H1 (cell line): Measurements from ENCODE around the gene TECR. TPM values are rescaled to one million over a fixed set of nuclear protein-coding genes. Genes with fewer than 3 reads are reported as not detected.

Source experiments
- CTCF ChIA-PET: fragments of 300-600 bp; sonication (Branson Sonifier 250); formaldehyde crosslinking; loops from one replicate; lab custom pipeline; 2021; ENCODE audit not compliant: partially characterized antibody; lab: Charles Lee
- POLR2A ChIA-PET: fragments of 300-600 bp; sonication (Branson Sonifier 250); formaldehyde crosslinking; loops from one replicate; lab custom pipeline; 2021; ENCODE audit warnings: inconsistent platforms; ENCODE audit not compliant: partially characterized antibody; lab: Charles Lee
- DNase-seq, 2 experiments: peaks; one replicate each; pipeline versions ENCODE4 v3.0.0 to v3.0.0-alpha.2; 2010 to 2022; ENCODE audit warnings: low spot score in 2 of 2, low read depth in 1 of 2, mixed read lengths in 1 of 2
- FAIRE-seq: peaks from 2 replicates; lab custom pipeline; 2011; peaks lifted over from hg19 to GRCh38; lab: Jason Lieb, UNC
- H2AFZ ChIP-seq: 2 replicates; pipeline ENCODE4 v1.8.1; 2012; ENCODE audit warnings: low read length, inconsistent platforms
- H2AK5ac ChIP-seq: 2 replicates; pipeline ENCODE4 v1.6.1; 2013; ENCODE audit warnings: low read depth, low read length
- H2BK120ac ChIP-seq: replicated peaks from 2 replicates; pipeline ENCODE3; 2013; ENCODE audit warnings: low read depth, low read length, inconsistent platforms
- H2BK12ac ChIP-seq: 2 replicates; pipeline ENCODE4 v1.6.1; 2013; ENCODE audit warnings: low read depth, low read length
- H2BK15ac ChIP-seq: 2 replicates; pipeline ENCODE4 v1.6.1; 2013; ENCODE audit warnings: low read length
- H2BK20ac ChIP-seq: 2 replicates; pipeline ENCODE4 v1.6.1; 2013; ENCODE audit warnings: low read length
- H2BK5ac ChIP-seq: 2 replicates; pipeline ENCODE4 v1.6.1; 2013; ENCODE audit warnings: low read depth, low read length
- H3K14ac ChIP-seq: 2 replicates; pipeline ENCODE4 v1.6.1; 2013; ENCODE audit warnings: inconsistent platforms; ENCODE audit not compliant: insufficient read length
- H3K18ac ChIP-seq: 2 replicates; pipeline ENCODE4 v1.6.1; 2013; ENCODE audit warnings: low read length; ENCODE audit errors: extremely low read depth
- H3K23ac ChIP-seq: 2 replicates; pipeline ENCODE4 v1.6.1; 2013; ENCODE audit warnings: inconsistent platforms; ENCODE audit not compliant: insufficient read length
- H3K23me2 ChIP-seq: 2 replicates; pipeline ENCODE4 v1.6.1; 2013; ENCODE audit warnings: low read depth, low read length
- H3K27ac ChIP-seq: 2 replicates; pipeline ENCODE4 v1.6.1; 2011; ENCODE audit warnings: low read depth, low read length, inconsistent platforms
- H3K27me3 ChIP-seq, 4 experiments: replicated peaks in 1 of 4; 1 replicate in 1 of 4; 2 replicates in 3 of 4; pipeline versions ENCODE4 v1.6.1 to v1.8.1; 2011 to 2013; ENCODE audit warnings: low read length in 3 of 4, mild to moderate bottlenecking in 3 of 4, inconsistent platforms in 2 of 4, mixed read lengths in 2 of 4, moderate library complexity in 1 of 4; ENCODE audit not compliant: control insufficient read depth in 3 of 4, insufficient read depth in 3 of 4; ENCODE audit errors: extremely low read depth in 1 of 4
- H3K36me3 ChIP-seq, 4 experiments: 2 replicates each; pipeline versions ENCODE4 v1.6.1 to v1.8.1; 2011 to 2013; ENCODE audit warnings: mild to moderate bottlenecking in 4 of 4, low read length in 3 of 4, moderate library complexity in 2 of 4, control low read depth in 1 of 4, inconsistent platforms in 1 of 4; ENCODE audit not compliant: insufficient read depth in 4 of 4, control insufficient read depth in 2 of 4
- H3K4ac ChIP-seq: replicated peaks from 2 replicates; pipeline ENCODE3; 2013; ENCODE audit warnings: low read length, low read depth, mixed read lengths, inconsistent platforms; ENCODE audit not compliant: insufficient read length
- H3K4me1 ChIP-seq, 4 experiments: replicated peaks in 1 of 4; 1 replicate in 1 of 4; 2 replicates in 3 of 4; pipeline versions ENCODE4 v1.6.1 to v1.8.1; 2011 to 2013; ENCODE audit warnings: low read length in 3 of 4, inconsistent platforms in 2 of 4, mixed read lengths in 1 of 4; ENCODE audit not compliant: insufficient read depth in 4 of 4, control insufficient read depth in 3 of 4
- H3K4me2 ChIP-seq, 2 experiments: 2 replicates each; pipeline versions ENCODE4 v1.6.1 to v1.8.1; 2011 to 2013; ENCODE audit warnings: low read depth in 2 of 2, low read length in 2 of 2, control low read depth in 1 of 2, inconsistent platforms in 1 of 2, mild to moderate bottlenecking in 1 of 2; ENCODE audit not compliant: insufficient read depth in 1 of 2
- H3K4me3 ChIP-seq, 4 experiments: fragments of 200-600, 300-600 bp in 1 of 4; sonication (generic), shearing (Covaris generic), sonication (Bioruptor Twin) in 1 of 4; 2 replicates each; pipeline versions ENCODE4 v1.5.1 to v1.8.1; 2011 to 2016; ENCODE audit warnings: low read length in 4 of 4, low read depth in 3 of 4, control low read depth in 2 of 4, inconsistent platforms in 2 of 4, mild to moderate bottlenecking in 2 of 4, mixed read lengths in 1 of 4, moderate library complexity in 1 of 4; ENCODE audit not compliant: insufficient read depth in 2 of 4; ENCODE audit errors: extremely low read depth in 1 of 4
- H3K56ac ChIP-seq: replicated peaks from 2 replicates; pipeline ENCODE3; 2013; ENCODE audit warnings: low read depth, mild to moderate bottlenecking, mixed read lengths, low read length, inconsistent platforms; ENCODE audit not compliant: insufficient read length
- H3K79me1 ChIP-seq: 2 replicates; pipeline ENCODE4 v1.6.1; 2013; ENCODE audit warnings: low read depth, low read length, control low read depth
- H3K79me2 ChIP-seq, 2 experiments: 2 replicates each; pipeline versions ENCODE4 v1.6.1 to v1.8.1; 2012 to 2013; ENCODE audit warnings: low read length in 2 of 2, mild to moderate bottlenecking in 2 of 2, inconsistent platforms in 1 of 2; ENCODE audit not compliant: insufficient read depth in 2 of 2, control insufficient read depth in 1 of 2
- H3K9ac ChIP-seq, 4 experiments: replicated peaks in 1 of 4; 1 replicate in 1 of 4; 2 replicates in 3 of 4; pipeline versions ENCODE4 v1.6.1 to v1.8.1; 2011 to 2013; ENCODE audit warnings: low read depth in 3 of 4, low read length in 3 of 4, control low read depth in 2 of 4, mild to moderate bottlenecking in 2 of 4, moderate library complexity in 2 of 4, inconsistent platforms in 1 of 4; ENCODE audit errors: extremely low read depth in 1 of 4
- H3K9me3 ChIP-seq, 2 experiments: 2 replicates each; pipeline versions ENCODE4 v1.6.1 to v1.8.1; 2012 to 2013; ENCODE audit warnings: mild to moderate bottlenecking in 2 of 2, moderate library complexity in 2 of 2, control low read depth in 1 of 2, inconsistent platforms in 1 of 2, low read depth in 1 of 2, low read length in 1 of 2, mixed read lengths in 1 of 2; ENCODE audit not compliant: insufficient read depth in 2 of 2
- H4K20me1 ChIP-seq, 2 experiments: replicated peaks in 1 of 2; 2 replicates each; pipeline versions ENCODE3 to v1.8.1; 2011 to 2013; ENCODE audit warnings: inconsistent platforms in 2 of 2, low read length in 2 of 2, mild to moderate bottlenecking in 1 of 2; ENCODE audit not compliant: insufficient read depth in 2 of 2, control insufficient read depth in 1 of 2
- H4K5ac ChIP-seq: 2 replicates; pipeline ENCODE4 v1.6.1; 2013; ENCODE audit warnings: low read length, low read depth, mixed read lengths, inconsistent platforms; ENCODE audit not compliant: insufficient read length
- H4K8ac ChIP-seq: 2 replicates; pipeline ENCODE4 v1.8.0; 2013; ENCODE audit warnings: mild to moderate bottlenecking, moderate library complexity, low read length, inconsistent platforms; ENCODE audit not compliant: insufficient read depth; ENCODE audit errors: extremely low read depth
- H4K91ac ChIP-seq: replicated peaks from 2 replicates; pipeline ENCODE3; 2013; ENCODE audit warnings: low read length, mixed read lengths, inconsistent platforms; ENCODE audit not compliant: insufficient read length
- CREB1 ChIP-seq: IDR thresholded peaks from 2 replicates; pipeline ENCODE4 v1.6.1; 2012; ENCODE audit warnings: inconsistent platforms
- HDAC6 ChIP-seq: IDR thresholded peaks from one replicate; pipeline ENCODE4 v1.7.1; 2012; ENCODE audit warnings: low read depth, mild to moderate bottlenecking, inconsistent platforms, low read length, moderate library complexity
- PHF8 ChIP-seq: fragments of 200-600 bp; sonication (generic); conservative IDR thresholded peaks from 2 replicates; pipeline ENCODE4 v1.7.1; 2012; ENCODE audit warnings: low read depth, mild to moderate bottlenecking, inconsistent platforms, low read length, moderate library complexity
- RFX5 ChIP-seq: IDR thresholded peaks from 2 replicates; pipeline ENCODE4 v1.6.1; 2011; ENCODE audit warnings: low read depth, low read length, improper control_type of control experiment, borderline replicate concordance
- TCF12 ChIP-seq: IDR thresholded peaks from 2 replicates; pipeline ENCODE4 v1.6.1; 2011; ENCODE audit warnings: low read depth, mild to moderate bottlenecking, low read length
- ZNF274 ChIP-seq: IDR thresholded peaks from 2 replicates; pipeline ENCODE4 v1.7.0; 2012; ENCODE audit warnings: low read length, borderline replicate concordance; ENCODE audit errors: extremely low read depth
- WGBS, 2 experiments: shearing (Covaris generic) in 1 of 2; methylation state at CpG; one replicate each; pipeline versions ENCODE4 v1.1.6 to v1.1.7; 2013 to 2015; ENCODE audit warnings: low lambda C conversion rate in 2 of 2, mixed read lengths in 2 of 2, inconsistent platforms in 1 of 2, low coverage in 1 of 2, missing lambda C conversion rate in 1 of 2; ENCODE audit not compliant: insufficient replicate concordance in 2 of 2, insufficient coverage in 1 of 2, insufficient read length in 1 of 2; ENCODE audit errors: extremely low coverage in 1 of 2, missing lambda C conversion rate in 1 of 2; 5-methylcytosine and 5-hydroxymethylcytosine counted together
- polyA plus RNA-seq, 7 experiments: library from polyadenylated mRNA; depleted of rRNA in 3 of 7; stranded (reverse) in 5 of 7; unstranded in 2 of 7; fragments of >200 nt in 5 of 7; fragments of 200-250 nt in 2 of 7; gene quantifications; 1 replicate in 5 of 7; 2 replicates in 1 of 7; 4 replicates in 1 of 7; pipeline versions ENCODE4 v1.2.1 to v1.2.3, GENCODE V29; 2011 to 2013; ENCODE audit warnings: missing spikeins in 2 of 7, mixed read lengths in 2 of 7
- total RNA-seq: library from RNA; stranded (reverse); fragmentation: NEBNext Ultra II Directional; extraction: Animal tissue kit (Norgen Biotek cat#: 25700); gene quantifications from 2 replicates; pipeline ENCODE4 v1.2.1, GENCODE V29; 2021

Gene TECR
- total and polyA plus RNA-seq, 2 of the 8 experiments (the other 6 are each of a cell fraction or from before 2014, with no cell fraction given) = 172 to 405 TPM

GRCh38 chr19:14519245-14519859 lies 10.0 kb upstream of the TECR start:
- H2BK120ac ChIP-seq = no peak overlapping the region
- no peak overlapping the region for H3K18ac ChIP-seq
- H3K79me1 ChIP-seq = peaks cover 14% of the 10 kb centered on the region
- peaks cover 0 to 8% (median 4%) of the 10 kb centered on the region in 4 experiments; a peak in 3 of 7 replicates for H3K4me1 ChIP-seq
- peak overlapping the region; percentile 31; the same call in 1 of the 2 replicates for H2BK15ac ChIP-seq
- peaks cover 7 to 24% of the 10 kb centered on the region in 2 experiments; a peak in 3 of 4 replicates for H3K79me2 ChIP-seq
- H4K8ac ChIP-seq = no peak overlapping the region
- DNase-seq (no peak), FAIRE-seq (no peak)
- no peaks in the 10 kb centered on the region for H3K27me3 ChIP-seq
- no peak overlapping the region for H3K23ac ChIP-seq
- peak overlapping the region; percentile 44; the same call in 1 of the 2 replicates for H2BK12ac ChIP-seq
- no peak overlapping the region for H2AFZ ChIP-seq
- H3K4me3 ChIP-seq = no peak overlapping the region
- no peak overlapping the region for H3K4ac ChIP-seq
- 0 out of 2 replicates have a peak overlapping the region, but pooled peaks have one; percentile 10 for H2BK5ac ChIP-seq
- H4K20me1 ChIP-seq = peaks cover 7 to 24% of the 10 kb centered on the region in 2 experiments
- no peak overlapping the region for H3K14ac ChIP-seq
- no peak overlapping the region for H2BK20ac ChIP-seq
- H3K23me2 ChIP-seq = peaks cover 3% of the 10 kb centered on the region; the same call in 1 of the 2 replicates
- 0 out of 2 replicates have a peak overlapping the region, but pooled peaks have one; percentile 59 for H3K27ac ChIP-seq
- no peak overlapping the region for H3K9ac ChIP-seq
- H2AK5ac ChIP-seq = no peak overlapping the region
- H3K56ac ChIP-seq = no peak overlapping the region
- H3K9me3 ChIP-seq = no peaks in the 10 kb centered on the region
- ChIA-PET CTCF (interaction anchor here (1.1 kb wide), 1 partner anchor 31 kb away, joined by 3 read pairs; no protein-coding TSS in a partner anchor), POLR2A (interaction anchor here (1.9 to 3.8 kb wide), 2 partner anchors 8 to 10 kb away, joined by 7 to 16 read pairs; partner anchors contain the start of gene TECR)
- H3K4me2 ChIP-seq = peak overlapping the region in 1 of 2 experiments; percentile 96; a peak in 1 of 4 replicates
- 87% methylated on average over 22 of the region's 22 CpGs; no CpG with 5 or more reads in 1 of the 2 experiments for WGBS, 2 experiments
- peaks cover 10 to 23% (median 16%) of the 10 kb centered on the region in 4 experiments for H3K36me3 ChIP-seq
- H4K5ac ChIP-seq = no peak overlapping the region
- peak overlapping the region; percentile 66 for H4K91ac ChIP-seq
- TF ChIP-seq TCF12 (no peak), CREB1 (no peak), ZNF274 (no peak), HDAC6 (no peak), RFX5 (no peak), PHF8 (no peak)
